Suprapubic skin (tissue), 4 donors: ENCODE measurements around the gene HOXB7.

Experiments
- EP300 ChIP-seq: sonication (generic); formaldehyde crosslinking; IDR thresholded peaks from one replicate; pipeline ENCODE4 v1.6.1; 2017; ENCODE audit warnings: antibody characterized with exemption
- POLR2A ChIP-seq, 2 donors: fragments of 450-650 bp; IDR thresholded peaks; one replicate each; pipeline ENCODE4 v1.6.1; 2017; ENCODE audit warnings: antibody characterized with exemption in 2 of 2, mild to moderate bottlenecking in 2 of 2, moderate library complexity in 2 of 2
- POLR2AphosphoS5 ChIP-seq, 3 donors: sonication (generic); formaldehyde crosslinking; IDR thresholded peaks; one replicate each; pipeline ENCODE4 v1.6.1; 2017; ENCODE audit warnings: antibody characterized with exemption in 3 of 3
- TF ChIP-seq, protein P1 (sequence below), 2 donors: fragments of 200-600 bp in 1 of 2; fragments of 450-650 bp in 1 of 2; sonication (generic) in 1 of 2; IDR thresholded peaks; one replicate each; pipeline ENCODE4 v1.5.1; 2016 to 2019; ENCODE audit warnings: antibody characterized with exemption in 2 of 2, mild to moderate bottlenecking in 1 of 2, moderate library complexity in 1 of 2

DNA sequence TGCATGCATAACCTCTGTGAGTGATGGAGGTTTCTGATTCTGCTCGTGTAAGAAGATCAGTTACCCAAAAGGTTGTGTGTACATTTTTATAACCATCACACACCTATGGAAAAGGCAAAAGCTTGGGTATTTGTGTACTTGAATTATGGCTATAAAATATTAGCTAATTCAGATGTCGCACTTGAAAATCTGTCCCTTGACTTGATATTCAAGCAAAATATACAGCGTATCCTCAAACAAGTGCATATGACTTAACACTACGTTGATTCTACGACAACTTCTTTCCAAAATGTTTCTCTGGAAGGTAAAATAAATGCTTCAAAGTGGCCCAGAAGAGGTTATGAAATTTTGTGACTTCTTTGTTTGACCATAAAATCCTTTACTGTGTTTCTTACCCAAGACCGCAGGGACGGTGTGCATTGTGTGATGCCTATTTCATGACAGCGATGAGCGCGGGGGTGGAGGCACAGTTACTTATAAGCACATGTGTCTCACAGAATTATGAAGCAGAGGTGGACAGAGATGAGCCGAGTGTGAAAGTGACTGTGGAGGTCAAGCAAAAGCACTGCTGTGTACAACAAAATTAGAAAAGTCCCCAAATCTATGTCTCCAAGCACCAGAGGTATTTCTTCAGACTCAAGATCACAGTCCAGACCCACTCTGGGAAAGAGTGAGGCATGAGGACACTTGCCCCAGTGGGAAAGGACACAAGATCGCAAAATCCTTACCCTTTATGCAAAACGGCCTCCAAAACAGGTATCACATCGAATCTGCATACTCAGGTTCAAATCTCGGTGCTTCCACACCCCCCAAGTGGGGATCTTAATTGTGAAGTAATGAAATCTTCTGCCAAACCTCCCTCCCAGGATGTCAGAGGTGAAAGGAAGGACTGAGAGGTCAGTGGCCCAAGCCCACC lies 19.4 kb upstream of the HOXB7 start:
- TF ChIP-seq, protein P1, sequence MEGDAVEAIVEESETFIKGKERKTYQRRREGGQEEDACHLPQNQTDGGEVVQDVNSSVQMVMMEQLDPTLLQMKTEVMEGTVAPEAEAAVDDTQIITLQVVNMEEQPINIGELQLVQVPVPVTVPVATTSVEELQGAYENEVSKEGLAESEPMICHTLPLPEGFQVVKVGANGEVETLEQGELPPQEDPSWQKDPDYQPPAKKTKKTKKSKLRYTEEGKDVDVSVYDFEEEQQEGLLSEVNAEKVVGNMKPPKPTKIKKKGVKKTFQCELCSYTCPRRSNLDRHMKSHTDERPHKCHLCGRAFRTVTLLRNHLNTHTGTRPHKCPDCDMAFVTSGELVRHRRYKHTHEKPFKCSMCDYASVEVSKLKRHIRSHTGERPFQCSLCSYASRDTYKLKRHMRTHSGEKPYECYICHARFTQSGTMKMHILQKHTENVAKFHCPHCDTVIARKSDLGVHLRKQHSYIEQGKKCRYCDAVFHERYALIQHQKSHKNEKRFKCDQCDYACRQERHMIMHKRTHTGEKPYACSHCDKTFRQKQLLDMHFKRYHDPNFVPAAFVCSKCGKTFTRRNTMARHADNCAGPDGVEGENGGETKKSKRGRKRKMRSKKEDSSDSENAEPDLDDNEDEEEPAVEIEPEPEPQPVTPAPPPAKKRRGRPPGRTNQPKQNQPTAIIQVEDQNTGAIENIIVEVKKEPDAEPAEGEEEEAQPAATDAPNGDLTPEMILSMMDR (IDR thresholded peaks at IDR 0.05): no peak
- no peak for TF ChIP-seq POLR2AphosphoS5 (IDR thresholded peaks at IDR 0.05)
- TF ChIP-seq POLR2A (IDR thresholded peaks at IDR 0.05): no peak
- no peak for TF ChIP-seq EP300
